Endometrial microvascular endothelial cells (primary cell): ENCODE data around the gene AGAP3. TPM values are rescaled to one million over a fixed set of nuclear protein-coding genes. Genes with fewer than 3 reads are reported as not detected.

Experiments
- in situ Hi-C: cut with HindIII; loops from 2 replicates; pipeline ENCODE4 v1.10.0; 2017; ENCODE audit warnings: low sequenced_read_pairs, low pct_unique_long_range_greater_than_20kb; ENCODE audit errors: inconsistent ontology term
- total RNA-seq: library from RNA; depleted of rRNA; stranded (reverse); fragments of >200 nt; gene quantifications from one replicate; pipeline ENCODE4 v1.2.3, GENCODE V29; 2015; ENCODE audit errors: inconsistent ontology term

AGAP3 gene
- total RNA-seq, 1 donor from 2014 or later, result 52.1 TPM

GRCh38 chr7:151056666-151057505 lies 29.4 kb upstream of the AGAP3 start:
- in situ Hi-C loops, result no loop called here

- in situ Hi-C loops, result no loop called here
Observed at GRCh38 chr7:151057506-151057988, 28.7 kb upstream of the AGAP3 start, which contains the start of gene CDK5. Gene CDK5 (minus strand): TSS chr7:151057897. CDS start chr7:151057848, 49 bp downstream.

GRCh38 chr7:151057989-151058780 lies 28.1 kb upstream of the AGAP3 start:
- in situ Hi-C loops, result no loop called here

- in situ Hi-C loops, result no loop called here
Observed at GRCh38 chr7:151058781-151059366, 27.4 kb upstream of the AGAP3 start.

- in situ Hi-C loops, result no loop called here
Observed at GRCh38 chr7:151059367-151060112, 26.7 kb upstream of the AGAP3 start, which contains the start of gene SLC4A2. Gene SLC4A2 (plus strand): TSS chr7:151059589. CDS start chr7:151061988, 2,399 bp downstream.

GRCh38 chr7:151060113-151060415 lies 26.2 kb upstream of the AGAP3 start:
- in situ Hi-C loops, result no loop called here

GRCh38 chr7:151060416-151061212 lies 25.7 kb upstream of the AGAP3 start:
- in situ Hi-C loops, result no loop called here

GRCh38 chr7:151061213-151062110 lies 24.8 kb upstream of the AGAP3 start:
- in situ Hi-C loops, result no loop called here

- in situ Hi-C loops, result no loop called here
Observed at GRCh38 chr7:151062111-151062398, 24.2 kb upstream of the AGAP3 start.

- in situ Hi-C loops, result no loop called here
Observed at GRCh38 chr7:151062399-151063211, 23.7 kb upstream of the AGAP3 start.

- in situ Hi-C loops, result no loop called here
Observed at GRCh38 chr7:151063212-151063561, 23.1 kb upstream of the AGAP3 start.

GRCh38 chr7:151064454-151064853 lies 21.8 kb upstream of the AGAP3 start:
- in situ Hi-C loops, result no loop called here

GRCh38 chr7:151064993-151065392 lies 21.3 kb upstream of the AGAP3 start:
- in situ Hi-C loops, result no loop called here

GRCh38 chr7:151065516-151065915 lies 20.8 kb upstream of the AGAP3 start:
- in situ Hi-C loops, result no loop called here

- in situ Hi-C loops, result no loop called here
Observed at GRCh38 chr7:151066273-151066974, 19.9 kb upstream of the AGAP3 start.

GRCh38 chr7:151068069-151068773 lies 18.1 kb upstream of the AGAP3 start:
- in situ Hi-C loops, result no loop called here
